NCI-H187 treated with DMSO at 0.1 percent for 48 hours (cell line): ENCODE measurements around the gene GPBP1.
"Not testable (repeated sequence)": the region's sequence is repeated elsewhere in the genome, so short reads cannot be mapped to it uniquely, and the experiment has no call there.

ENCODE experiments used
- DNase-seq: peaks from one replicate; lab custom pipeline; 2025; lab: John Stamatoyannopoulos, UW

Gene GPBP1

GRCh38 chr5:57173319-57174127 is at the start of gene GPBP1:
Gene GPBP1, plus strand, starts transcription at chr5:57174059. Its CDS starts 40,072 bp downstream, at chr5:57214131.
- DNase-seq: peak; percentile 95

- DNase-seq: no peak
Measured at GRCh38 chr5:57128325-57128724, 45.5 kb upstream of the GPBP1 start.

GRCh38 chr5:57133574-57133973 is 40.3 kb upstream of the GPBP1 start:
- DNase-seq: no peak

GRCh38 chr5:57137401-57137800 is 36.5 kb upstream of the GPBP1 start:
- DNase-seq: no peak

- DNase-seq: no peak
Measured at GRCh38 chr5:57152316-57152715, 21.5 kb upstream of the GPBP1 start.

- DNase-seq: no peak
Measured at GRCh38 chr5:57155033-57155432, 18.8 kb upstream of the GPBP1 start.

- DNase-seq: no peak
Measured at GRCh38 chr5:57157131-57157530, 16.7 kb upstream of the GPBP1 start.

GRCh38 chr5:57157666-57158065 is 16.2 kb upstream of the GPBP1 start:
- no peak for DNase-seq

- DNase-seq: no peak
Measured at GRCh38 chr5:57163553-57164006, 10.3 kb upstream of the GPBP1 start.

GRCh38 chr5:57164124-57164523 is 9.7 kb upstream of the GPBP1 start:
- DNase-seq: no peak

- not testable (repeated sequence) for DNase-seq
Measured at GRCh38 chr5:57165171-57165570, 8.7 kb upstream of the GPBP1 start.

GRCh38 chr5:57166276-57166675 is 7.6 kb upstream of the GPBP1 start:
- DNase-seq: no peak

- DNase-seq: no peak
Measured at GRCh38 chr5:57167201-57167600, 6.7 kb upstream of the GPBP1 start.

- DNase-seq: not testable (repeated sequence)
Measured at GRCh38 chr5:57170116-57170515, 3.7 kb upstream of the GPBP1 start.

- DNase-seq: no peak
Measured at GRCh38 chr5:57171816-57172465, 1.9 kb upstream of the GPBP1 start.

- DNase-seq: no peak
Measured at GRCh38 chr5:57172466-57173318, 1.2 kb upstream of the GPBP1 start.

- DNase-seq: no peak
Measured at GRCh38 chr5:57174128-57174889, 450 bp downstream of the GPBP1 start.

- DNase-seq: no peak
Measured at GRCh38 chr5:57174890-57175510, 1.1 kb downstream of the GPBP1 start.

GRCh38 chr5:57175551-57176309 is 1.9 kb downstream of the GPBP1 start:
- no peak for DNase-seq

- DNase-seq: no peak
Measured at GRCh38 chr5:57176350-57176857, 2.5 kb downstream of the GPBP1 start.
